K562 (cell line): ENCODE data around the gene ATP5PB.

Experiments
- EZH2 ChIP-seq: IDR thresholded peaks from 2 replicates; pipeline ENCODE4 v1.6.1; 2012; ENCODE audit warnings: low read depth, mild to moderate bottlenecking, inconsistent platforms, low read length, borderline replicate concordance
- KDM4B ChIP-seq, 2 experiments: fragments of 450-650 bp in 1 of 2; sonication (generic) in 1 of 2; IDR thresholded peaks; 2 replicates each; pipeline ENCODE4 v1.6.1; 2016 to 2017; ENCODE audit warnings: borderline replicate concordance in 2 of 2, antibody characterized with exemption in 1 of 2, low read depth in 1 of 2, mild to moderate bottlenecking in 1 of 2
- MTA3 ChIP-seq: fragments of 450-650 bp; formaldehyde crosslinking; IDR thresholded peaks from 2 replicates; pipeline ENCODE4 v1.6.1; 2017; ENCODE audit warnings: mild to moderate bottlenecking, borderline replicate concordance
- NRF1 ChIP-seq, 2 experiments: fragments of 450-650 bp; IDR thresholded peaks in 1 of 2; conservative IDR thresholded peaks in 1 of 2; 2 replicates each; pipeline ENCODE4 v1.6.1; 2014; ENCODE audit warnings: mild to moderate bottlenecking in 2 of 2
- POLR2A ChIP-seq: fragments of 450-650 bp; conservative IDR thresholded peaks from 2 replicates; pipeline ENCODE4 v1.6.1; 2016
- POLR3A ChIP-seq: IDR thresholded peaks from 2 replicates; pipeline ENCODE4 v1.6.1; 2011; ENCODE audit warnings: borderline replicate concordance, mild to moderate bottlenecking, moderate library complexity; ENCODE audit not compliant: insufficient read length, insufficient read depth; ENCODE audit errors: extremely low read depth
- SIN3A ChIP-seq, 2 experiments: fragments of 150-350 bp in 1 of 2; IDR thresholded peaks; 2 replicates each; pipeline ENCODE4 v1.6.1; 2011 to 2016; ENCODE audit warnings: borderline replicate concordance in 2 of 2, low read depth in 2 of 2, low read length in 2 of 2, mild to moderate bottlenecking in 2 of 2, moderate library complexity in 2 of 2; ENCODE audit not compliant: control insufficient read depth in 1 of 2
- SREBF2 ChIP-seq: sonication (generic); formaldehyde crosslinking; IDR thresholded peaks from 2 replicates; pipeline ENCODE4 v1.4.0; 2020; ENCODE audit warnings: mild to moderate bottlenecking, missing genetic modification reagents
- ZNF584 ChIP-seq: fragments of 200-800 bp; sonication (Bioruptor generic); IDR thresholded peaks from 2 replicates; pipeline ENCODE4 v1.6.1; 2016; ENCODE audit warnings: low read depth, mild to moderate bottlenecking, missing genetic modification characterization, missing compliant biosample characterization
- TF ChIP-seq, protein P1 (sequence below): sonication (generic); formaldehyde crosslinking; IDR thresholded peaks from 2 replicates; pipeline ENCODE4 v1.8.1; 2023; ENCODE audit warnings: mild to moderate bottlenecking, missing genetic modification reagents
- TF ChIP-seq, protein P2 (sequence below): fragments of 150-350 bp; IDR thresholded peaks from 2 replicates; pipeline ENCODE4 v1.6.1; 2014; ENCODE audit warnings: low read depth, mild to moderate bottlenecking, low read length, borderline replicate concordance

DNA sequence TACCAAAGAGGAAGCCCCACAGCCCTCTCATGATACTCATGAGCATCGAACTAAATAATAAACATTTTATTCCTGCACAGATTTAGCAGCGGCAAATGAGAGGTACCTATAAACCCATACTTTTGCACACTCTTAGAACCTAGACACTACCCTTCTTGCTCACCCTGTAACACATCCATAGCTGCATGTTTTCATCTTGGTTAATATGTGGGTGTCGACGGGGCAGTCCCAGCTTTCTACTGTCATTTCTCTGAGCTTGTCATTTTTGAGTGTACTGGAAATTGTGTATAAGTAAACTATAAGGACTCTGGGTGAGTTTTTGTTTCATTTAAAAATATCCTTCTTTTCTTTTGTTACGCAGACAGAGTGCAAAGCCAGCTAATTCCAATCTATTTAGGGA lies 47.2 kb upstream of the ATP5PB start:
- no peak for TF ChIP-seq SIN3A (IDR thresholded peaks at IDR 0.05; ENCODE audit: borderline replicate concordance in 2 of 2, control insufficient read depth in 1 of 2, low read depth in 2 of 2, low read length in 2 of 2)
- TF ChIP-seq, protein P1, sequence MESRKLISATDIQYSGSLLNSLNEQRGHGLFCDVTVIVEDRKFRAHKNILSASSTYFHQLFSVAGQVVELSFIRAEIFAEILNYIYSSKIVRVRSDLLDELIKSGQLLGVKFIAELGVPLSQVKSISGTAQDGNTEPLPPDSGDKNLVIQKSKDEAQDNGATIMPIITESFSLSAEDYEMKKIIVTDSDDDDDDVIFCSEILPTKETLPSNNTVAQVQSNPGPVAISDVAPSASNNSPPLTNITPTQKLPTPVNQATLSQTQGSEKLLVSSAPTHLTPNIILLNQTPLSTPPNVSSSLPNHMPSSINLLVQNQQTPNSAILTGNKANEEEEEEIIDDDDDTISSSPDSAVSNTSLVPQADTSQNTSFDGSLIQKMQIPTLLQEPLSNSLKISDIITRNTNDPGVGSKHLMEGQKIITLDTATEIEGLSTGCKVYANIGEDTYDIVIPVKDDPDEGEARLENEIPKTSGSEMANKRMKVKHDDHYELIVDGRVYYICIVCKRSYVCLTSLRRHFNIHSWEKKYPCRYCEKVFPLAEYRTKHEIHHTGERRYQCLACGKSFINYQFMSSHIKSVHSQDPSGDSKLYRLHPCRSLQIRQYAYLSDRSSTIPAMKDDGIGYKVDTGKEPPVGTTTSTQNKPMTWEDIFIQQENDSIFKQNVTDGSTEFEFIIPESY (CRISPR knock-in tag) = no peak
- TF ChIP-seq EZH2 = no peak
- TF ChIP-seq NRF1 (conservative IDR thresholded peaks at IDR 0.05 in 1 of 2, IDR thresholded peaks at IDR 0.05 in 1 of 2) = no peak
- no peak for TF ChIP-seq SREBF2 (CRISPR knock-in tag)
- no peak for TF ChIP-seq ZNF584
- TF ChIP-seq, protein P2, sequence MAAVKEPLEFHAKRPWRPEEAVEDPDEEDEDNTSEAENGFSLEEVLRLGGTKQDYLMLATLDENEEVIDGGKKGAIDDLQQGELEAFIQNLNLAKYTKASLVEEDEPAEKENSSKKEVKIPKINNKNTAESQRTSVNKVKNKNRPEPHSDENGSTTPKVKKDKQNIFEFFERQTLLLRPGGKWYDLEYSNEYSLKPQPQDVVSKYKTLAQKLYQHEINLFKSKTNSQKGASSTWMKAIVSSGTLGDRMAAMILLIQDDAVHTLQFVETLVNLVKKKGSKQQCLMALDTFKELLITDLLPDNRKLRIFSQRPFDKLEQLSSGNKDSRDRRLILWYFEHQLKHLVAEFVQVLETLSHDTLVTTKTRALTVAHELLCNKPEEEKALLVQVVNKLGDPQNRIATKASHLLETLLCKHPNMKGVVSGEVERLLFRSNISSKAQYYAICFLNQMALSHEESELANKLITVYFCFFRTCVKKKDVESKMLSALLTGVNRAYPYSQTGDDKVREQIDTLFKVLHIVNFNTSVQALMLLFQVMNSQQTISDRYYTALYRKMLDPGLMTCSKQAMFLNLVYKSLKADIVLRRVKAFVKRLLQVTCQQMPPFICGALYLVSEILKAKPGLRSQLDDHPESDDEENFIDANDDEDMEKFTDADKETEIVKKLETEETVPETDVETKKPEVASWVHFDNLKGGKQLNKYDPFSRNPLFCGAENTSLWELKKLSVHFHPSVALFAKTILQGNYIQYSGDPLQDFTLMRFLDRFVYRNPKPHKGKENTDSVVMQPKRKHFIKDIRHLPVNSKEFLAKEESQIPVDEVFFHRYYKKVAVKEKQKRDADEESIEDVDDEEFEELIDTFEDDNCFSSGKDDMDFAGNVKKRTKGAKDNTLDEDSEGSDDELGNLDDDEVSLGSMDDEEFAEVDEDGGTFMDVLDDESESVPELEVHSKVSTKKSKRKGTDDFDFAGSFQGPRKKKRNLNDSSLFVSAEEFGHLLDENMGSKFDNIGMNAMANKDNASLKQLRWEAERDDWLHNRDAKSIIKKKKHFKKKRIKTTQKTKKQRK = no peak
- no peak for TF ChIP-seq MTA3
- no peak for TF ChIP-seq KDM4B (IDR thresholded peaks at IDR 0.05; ENCODE audit: borderline replicate concordance in 2 of 2, low read depth in 1 of 2)
- no peak for TF ChIP-seq POLR2A
- TF ChIP-seq POLR3A = no peak
